ENCODE data around the gene CTDP1.
"Not testable (repeated sequence)": the region's sequence is repeated elsewhere in the genome, so short reads cannot be mapped to it uniquely, and the experiment has no call there.

The CTDP1 gene

GRCh38 chr18:79749251-79750191, 69.9 kb downstream of the CTDP1 start:
- TF ChIP-seq CTCF (IDR thresholded peaks at IDR 0.05; ENCODE audit: unreplicated experiment in 3 of 3) = no peak
- H3K4me1 Mint-ChIP-seq = peaks cover 11% of the 10 kb centered on the region
- H3K36me3 Mint-ChIP-seq (ENCODE audit: low read depth) = peaks cover 14% of the 10 kb centered on the region
- no peak overlapping the region for H3K27ac Mint-ChIP-seq
- H3K27me3 Mint-ChIP-seq (ENCODE audit: low read depth) = no peaks in the 10 kb centered on the region
- no peaks in the 10 kb centered on the region for H3K9me3 Mint-ChIP-seq
- no peak overlapping the region for H3K4me3 Mint-ChIP-seq

GRCh38 chr18:79750980-79751571, 71.5 kb downstream of the CTDP1 start:
- H3K36me3 Mint-ChIP-seq (ENCODE audit: low read depth) = peaks cover 18% of the 10 kb centered on the region
- no peaks in the 10 kb centered on the region for H3K9me3 Mint-ChIP-seq
- peaks cover 11% of the 10 kb centered on the region for H3K4me1 Mint-ChIP-seq
- H3K27ac Mint-ChIP-seq = no peak overlapping the region
- no peaks in the 10 kb centered on the region for H3K27me3 Mint-ChIP-seq (ENCODE audit: low read depth)
- TF ChIP-seq CTCF (IDR thresholded peaks at IDR 0.05; ENCODE audit: unreplicated experiment in 3 of 3) = no peak
- no peak overlapping the region for H3K4me3 Mint-ChIP-seq

GRCh38 chr18:79751918-79752578, 72.4 kb downstream of the CTDP1 start:
- peaks cover 11% of the 10 kb centered on the region for H3K4me1 Mint-ChIP-seq
- H3K4me3 Mint-ChIP-seq; H3K27me3 Mint-ChIP-seq (ENCODE audit: low read depth); H3K27ac Mint-ChIP-seq; H3K9me3 Mint-ChIP-seq: not testable (repeated sequence)
- peaks cover 22% of the 10 kb centered on the region for H3K36me3 Mint-ChIP-seq (ENCODE audit: low read depth)

GRCh38 chr18:79752946-79753345, 73.3 kb downstream of the CTDP1 start:
- Mint-ChIP-seq H3K4me1 (peaks cover 11% of the 10 kb centered on the region), H3K36me3 (ENCODE audit: low read depth) (peaks cover 28% of the 10 kb centered on the region)
- not testable (repeated sequence) for H3K27me3 Mint-ChIP-seq (ENCODE audit: low read depth); H3K27ac Mint-ChIP-seq; H3K4me3 Mint-ChIP-seq; H3K9me3 Mint-ChIP-seq

GRCh38 chr18:79753391-79753851, 73.8 kb downstream of the CTDP1 start:
- H3K9me3 Mint-ChIP-seq = peaks cover 7% of the 10 kb centered on the region
- TF ChIP-seq CTCF (IDR thresholded peaks at IDR 0.05; ENCODE audit: unreplicated experiment in 3 of 3) = no peak
- peaks cover 28% of the 10 kb centered on the region for H3K36me3 Mint-ChIP-seq (ENCODE audit: low read depth)
- no peak overlapping the region for H3K4me3 Mint-ChIP-seq
- no peak overlapping the region for H3K27ac Mint-ChIP-seq
- H3K4me1 Mint-ChIP-seq = peaks cover 11% of the 10 kb centered on the region
- no peaks in the 10 kb centered on the region for H3K27me3 Mint-ChIP-seq (ENCODE audit: low read depth)

GRCh38 chr18:79754022-79754761, 74.6 kb downstream of the CTDP1 start:
- H3K4me1 Mint-ChIP-seq = peaks cover 11% of the 10 kb centered on the region
- peaks cover 32% of the 10 kb centered on the region for H3K36me3 Mint-ChIP-seq (ENCODE audit: low read depth)
- TF ChIP-seq CTCF (IDR thresholded peaks at IDR 0.05; ENCODE audit: unreplicated experiment in 3 of 3) = no peak
- H3K9me3 Mint-ChIP-seq = peaks cover 13% of the 10 kb centered on the region
- no peak overlapping the region for H3K4me3 Mint-ChIP-seq
- H3K27me3 Mint-ChIP-seq (ENCODE audit: low read depth) = no peaks in the 10 kb centered on the region
- no peak overlapping the region for H3K27ac Mint-ChIP-seq

Data from nephron (organoid).